ENCODE results near the gene CDKN2D. TPM values are rescaled to one million over a fixed set of nuclear protein-coding genes. Genes with fewer than 3 reads are reported as not detected.

The CDKN2D gene
- total and polyA plus RNA-seq, 2 of the 13 experiments (the other 11 are each of a cell fraction or from before 2014, with no cell fraction given) = 5.4 to 8.6 TPM

GRCh38 chr19:10565567-10566407 is 3.0 kb downstream of the CDKN2D start, which contains the start of gene KRI1 (continued):
- TF ChIP-seq CREBL2 (CRISPR knock-in tag; IDR thresholded peaks at IDR 0.05; ENCODE audit: borderline replicate concordance) (no peak; the same call in 1 of the 2 replicates), GABPA (IDR thresholded peaks at IDR 0.05; ENCODE audit: low read depth, low read length) (no peak), GABPA (CRISPR knock-in tag; IDR thresholded peaks at IDR 0.05; ENCODE audit: low read depth) (peak; percentile 27), ZNF83 (CRISPR knock-in tag; IDR thresholded peaks at IDR 0.05; ENCODE audit: borderline replicate concordance) (0 out of 2 replicates have a peak, but pooled peaks have one; percentile 35), TEF (CRISPR knock-in tag; IDR thresholded peaks at IDR 0.05) (peak; percentile 72; the same call in 1 of the 2 replicates), ZNF512B (CRISPR knock-in tag; IDR thresholded peaks at IDR 0.05; ENCODE audit: borderline replicate concordance) (no peak), ZNF800 (CRISPR knock-in tag; IDR thresholded peaks at IDR 0.05) (peak; percentile 78), SRY (CRISPR knock-in tag; IDR thresholded peaks at IDR 0.05) (peak; percentile 97), CC2D1A (CRISPR knock-in tag; IDR thresholded peaks at IDR 0.05) (peak; percentile 92; the same call in 1 of the 2 replicates), ZSCAN20 (CRISPR knock-in tag; IDR thresholded peaks at IDR 0.05; ENCODE audit: borderline replicate concordance) (no peak), ZNF282 (IDR thresholded peaks at IDR 0.05; ENCODE audit: partially characterized antibody) (no peak), ZFP1 (CRISPR knock-in tag; IDR thresholded peaks at IDR 0.05) (peak; percentile 68; the same call in 1 of the 2 replicates), DRAP1 (CRISPR knock-in tag; IDR thresholded peaks at IDR 0.05) (peak; percentile 92), ZNF232 (CRISPR knock-in tag; IDR thresholded peaks at IDR 0.05; ENCODE audit: borderline replicate concordance) (peak; percentile 84; the same call in 1 of the 2 replicates), GRHL1 (CRISPR knock-in tag; conservative IDR thresholded peaks at IDR 0.05) (no peak), ZNF430 (CRISPR knock-in tag; IDR thresholded peaks at IDR 0.05) (peak; percentile 96), NONO (IDR thresholded peaks at IDR 0.05) (no peak), NONO (CRISPR knock-in tag; conservative IDR thresholded peaks at IDR 0.05) (peak; percentile 95), ZBTB43 (CRISPR knock-in tag; conservative IDR thresholded peaks at IDR 0.05) (peak; percentile 86)

Data from HepG2 (cell line).